GM18870 (cell line): ENCODE measurements around the gene LRSAM1.

Source experiments
- ATAC-seq: cut with Tn5 transposase; IDR thresholded peaks from one replicate; pipeline ENCODE4 v1.9.1; 2021; ENCODE audit warnings: moderate library complexity; ENCODE audit not compliant: unreplicated experiment

LRSAM1 gene

DNA sequence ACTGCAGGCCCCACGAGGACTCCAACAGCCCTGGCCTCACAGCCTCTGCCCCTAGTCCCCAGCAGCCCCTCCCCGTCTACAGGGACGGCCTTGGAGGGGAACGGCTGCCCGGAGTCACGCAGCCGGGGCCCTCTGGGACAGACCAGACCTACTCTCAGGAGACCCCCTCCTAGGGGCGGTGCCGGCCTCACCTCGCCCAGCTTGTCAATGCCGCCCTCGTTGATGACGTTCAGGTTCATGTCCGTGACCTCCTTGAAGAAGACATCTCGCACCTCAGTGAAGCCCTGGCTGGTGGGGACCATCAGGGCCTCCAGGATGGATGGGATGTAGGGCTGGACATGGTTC, 58.6 kb downstream of the LRSAM1 start:
- ATAC-seq: no peak

DNA sequence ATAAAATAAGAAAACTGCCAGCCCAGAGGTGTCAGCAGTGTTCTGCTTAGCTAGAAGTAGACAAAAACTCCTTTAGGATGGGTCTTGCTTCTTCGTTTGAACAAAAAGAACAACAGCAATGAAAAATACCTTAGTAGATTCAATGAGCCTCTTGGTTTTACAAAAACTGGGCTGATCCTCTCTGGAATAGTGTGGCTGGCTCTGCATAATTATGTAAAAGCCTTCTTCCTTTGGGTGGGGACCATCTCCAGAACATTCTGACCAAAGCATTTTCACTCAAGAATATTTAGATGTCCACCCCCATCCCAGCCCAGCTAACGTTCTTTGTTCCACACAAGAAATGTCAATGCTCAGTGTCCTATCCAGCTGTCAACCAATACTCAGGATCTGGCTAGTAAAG, 63.2 kb downstream of the LRSAM1 start:
- no peak for ATAC-seq

DNA sequence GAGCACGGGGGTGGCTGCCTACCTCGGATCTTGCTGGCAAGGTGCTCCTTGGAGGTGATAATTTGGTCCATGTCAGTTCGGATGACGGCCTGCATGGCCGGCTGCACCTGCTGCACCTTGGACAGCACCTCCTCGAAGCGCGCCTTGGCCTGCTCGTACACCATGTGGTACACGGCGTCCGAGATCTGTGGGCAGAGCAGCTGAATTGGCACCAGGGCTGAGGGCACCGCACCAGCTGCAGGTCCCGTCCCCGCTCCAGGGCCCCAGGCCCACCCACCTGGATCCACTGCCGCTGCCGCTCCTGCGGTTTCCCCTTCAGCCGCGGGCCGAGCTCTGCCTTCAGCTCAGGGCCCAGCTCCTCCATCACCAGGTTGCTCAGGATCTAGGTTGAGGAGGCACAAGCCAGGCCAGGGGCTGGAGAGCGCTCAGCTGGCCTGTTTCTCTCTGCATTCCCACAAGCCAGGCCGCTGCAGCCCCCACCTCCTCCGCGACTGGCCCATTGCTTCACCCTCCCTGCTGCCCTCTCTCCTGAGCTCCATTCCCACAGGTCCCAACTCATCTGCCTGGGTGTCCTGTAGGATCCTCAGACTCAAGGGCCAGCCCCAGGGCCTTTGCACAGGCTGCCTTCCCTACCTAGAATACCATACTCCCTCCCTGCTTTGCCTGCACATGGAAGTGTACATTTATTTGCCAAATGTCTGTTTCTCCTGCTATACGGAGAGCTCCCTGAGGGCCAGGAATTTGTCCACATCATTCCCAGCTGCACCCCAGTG, 65.7 kb downstream of the LRSAM1 start:
- no peak for ATAC-seq

DNA sequence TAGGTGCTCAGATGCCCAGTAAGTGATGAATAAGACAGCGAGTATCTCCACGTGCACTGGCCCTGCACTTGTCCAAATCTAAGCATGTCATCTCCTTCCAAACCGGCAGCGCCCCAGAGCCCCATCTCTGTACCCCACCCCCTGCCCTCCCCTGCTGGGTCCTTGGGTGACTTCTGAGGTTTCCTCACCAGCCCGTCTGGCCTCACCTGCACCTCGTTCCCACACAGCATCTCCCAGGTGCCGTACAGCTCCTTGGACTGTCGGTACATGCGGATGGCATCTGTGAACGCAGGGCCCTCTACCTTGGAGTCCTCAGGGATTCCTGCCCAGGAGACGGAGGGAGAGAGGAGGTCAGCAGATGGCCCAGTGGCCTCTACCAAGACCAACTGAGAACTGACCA, 66.3 kb downstream of the LRSAM1 start:
- ATAC-seq: no peak

DNA sequence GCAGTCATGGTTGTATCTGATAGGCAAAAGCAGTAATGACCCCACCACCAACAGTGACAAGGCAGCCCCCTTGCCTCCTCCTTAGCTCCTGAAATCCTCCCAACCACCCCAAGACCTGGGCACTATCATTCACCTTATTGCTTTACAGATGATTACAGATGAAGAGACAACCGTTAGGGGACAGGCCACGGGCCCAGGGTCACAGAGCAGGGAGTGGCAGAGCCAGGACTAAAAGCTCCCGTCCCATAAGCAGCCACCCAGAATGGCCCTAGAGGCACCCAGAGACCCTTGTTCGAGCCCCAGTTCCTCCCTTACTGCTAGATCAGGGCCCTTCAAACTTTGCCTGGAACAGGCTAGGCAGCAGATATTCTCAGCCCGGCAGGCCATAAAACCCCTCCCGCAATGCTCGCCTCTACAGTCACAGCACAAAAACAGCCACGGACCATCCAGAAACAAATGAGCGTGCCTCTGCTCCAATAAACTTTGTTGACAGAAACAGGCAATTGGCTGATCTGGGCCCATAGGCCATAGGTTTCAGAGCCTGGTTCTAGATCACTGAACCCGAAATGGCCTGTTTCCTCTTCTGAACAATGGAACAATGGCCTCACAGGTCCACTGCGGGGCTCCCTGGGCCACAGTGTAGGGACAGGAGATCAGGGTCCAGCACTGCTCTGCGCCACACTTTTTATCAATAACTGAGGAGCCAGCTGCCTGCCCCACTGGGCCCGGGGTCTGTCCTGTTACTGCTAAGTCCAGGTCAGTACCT, 67.0 kb downstream of the LRSAM1 start:
- no peak for ATAC-seq

DNA sequence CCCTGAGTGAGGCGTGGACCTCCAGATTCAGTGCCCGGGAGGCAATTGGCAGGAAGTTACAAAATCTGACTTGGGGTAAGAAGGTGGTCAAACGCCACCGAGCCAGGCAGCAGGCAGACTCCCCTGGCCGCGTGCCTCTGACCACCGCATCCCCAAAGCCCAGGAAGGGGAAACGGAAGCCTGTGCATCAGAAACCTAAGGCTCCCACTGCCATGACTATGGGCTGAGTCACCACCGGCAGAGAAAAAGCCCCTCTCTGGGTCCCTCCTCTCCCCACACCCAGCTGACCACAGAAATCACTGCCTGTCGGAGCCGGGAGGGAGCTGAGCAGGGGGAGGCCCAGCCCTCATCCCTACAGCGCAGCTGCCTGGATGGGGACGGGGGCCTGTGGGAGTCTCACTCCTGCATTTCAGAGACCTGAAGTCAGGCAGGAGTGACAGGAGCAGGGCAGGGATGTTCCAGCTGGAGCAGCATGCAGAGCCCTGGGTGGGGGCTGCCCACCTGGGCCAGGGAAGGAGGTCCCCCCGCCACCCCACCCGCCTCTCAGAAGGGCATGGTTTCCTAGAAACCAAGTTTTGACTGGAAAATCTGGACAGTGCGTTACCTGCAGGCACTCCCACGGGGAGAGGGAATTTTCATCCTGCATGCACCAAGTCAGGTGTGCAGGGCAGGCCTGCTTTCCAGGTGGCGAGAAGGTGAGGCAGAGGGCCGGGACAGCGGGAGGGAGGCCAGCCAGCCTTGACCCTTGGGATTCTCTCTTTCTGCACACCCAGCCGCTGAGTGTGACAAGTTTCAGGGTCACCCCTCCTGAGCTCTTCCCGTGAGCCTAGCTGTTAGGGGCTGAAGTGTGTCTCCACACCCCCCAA, 68.2 kb downstream of the LRSAM1 start:
- ATAC-seq: no peak

DNA sequence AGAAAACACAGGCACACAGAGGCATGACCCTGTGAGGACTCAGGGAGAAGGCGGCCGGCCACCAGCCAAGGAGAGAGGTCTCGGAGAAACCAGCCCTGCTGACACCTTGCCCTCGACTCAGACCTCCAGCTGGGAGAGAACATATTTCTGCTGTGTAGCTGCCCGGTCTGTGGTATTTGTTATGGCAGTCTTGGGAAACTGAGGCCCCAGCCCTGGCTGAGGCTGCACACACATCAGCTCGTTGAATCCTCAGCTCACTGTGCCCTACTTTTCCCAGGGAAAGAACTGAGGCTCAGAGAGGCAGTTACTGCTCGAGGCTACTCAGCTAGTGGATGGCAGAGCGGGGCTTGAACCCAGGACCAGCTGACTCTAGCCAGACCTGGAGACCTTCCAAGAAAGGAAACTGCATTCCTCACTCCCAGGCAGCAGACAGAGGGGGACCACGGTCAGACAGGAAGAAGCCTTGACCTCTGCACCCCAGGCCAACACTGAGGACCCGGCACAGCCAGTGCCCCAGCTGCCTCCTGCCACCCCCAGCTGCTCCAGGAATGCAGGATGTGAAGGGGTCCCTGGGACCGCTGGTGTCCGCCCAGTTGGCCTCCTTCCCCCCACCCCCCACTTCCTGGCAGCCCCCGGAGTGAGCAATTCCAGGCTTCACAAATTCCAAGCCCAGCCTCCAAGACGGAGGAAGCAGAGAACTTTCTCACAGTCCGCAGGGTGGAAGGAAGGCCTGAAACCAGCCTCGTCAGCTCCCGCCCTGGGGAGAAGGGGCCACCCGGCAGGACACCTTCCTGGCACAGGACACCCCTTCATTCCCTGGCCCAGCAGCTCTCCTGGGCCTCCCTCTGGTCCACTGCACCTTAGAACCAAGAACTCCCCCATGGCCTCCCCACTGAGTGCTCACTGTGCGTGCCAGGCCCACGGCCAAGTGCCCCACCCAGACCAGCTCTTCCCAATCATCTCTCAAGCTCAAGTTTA, 69.9 kb downstream of the LRSAM1 start:
- ATAC-seq: no peak

DNA sequence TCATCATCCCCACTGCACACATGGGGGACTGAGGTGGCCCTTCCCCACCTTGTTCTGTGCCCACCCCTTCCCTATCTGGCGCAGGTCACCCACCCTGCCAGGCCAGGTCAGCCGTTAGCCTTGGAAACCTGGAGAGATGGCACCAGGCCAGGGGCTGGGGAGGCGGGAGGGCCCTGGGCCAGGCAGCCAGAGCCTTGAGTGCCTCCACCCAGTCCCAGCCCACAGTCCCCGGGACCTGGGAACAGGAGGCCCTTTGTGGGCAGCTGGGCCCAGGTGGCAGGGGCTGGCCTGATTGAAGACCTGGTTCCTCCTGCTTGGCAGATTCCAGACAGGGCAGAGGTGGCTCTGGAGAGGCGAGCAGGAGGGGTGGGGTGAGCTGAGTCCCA, 70.6 kb downstream of the LRSAM1 start:
- no peak for ATAC-seq

DNA sequence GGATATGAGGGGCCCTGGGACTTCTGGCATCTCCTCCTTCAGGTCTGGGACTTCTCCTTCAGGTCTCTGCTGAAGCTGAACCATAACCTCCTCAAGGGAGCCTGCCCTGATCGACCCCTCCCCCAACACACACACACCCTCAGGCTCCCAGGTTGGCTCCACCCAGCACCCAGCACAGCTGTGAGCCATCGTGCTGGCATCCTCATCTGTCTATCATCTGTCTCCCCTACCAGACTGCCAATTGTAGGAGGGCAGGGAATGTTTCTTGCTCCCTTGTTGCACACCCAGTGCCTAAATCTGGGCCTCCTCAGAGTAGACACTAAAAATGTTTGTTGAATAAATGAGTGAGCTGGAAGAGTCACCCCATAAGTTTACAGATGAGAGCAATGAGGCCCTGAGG, 71.4 kb downstream of the LRSAM1 start:
- ATAC-seq: no peak

DNA sequence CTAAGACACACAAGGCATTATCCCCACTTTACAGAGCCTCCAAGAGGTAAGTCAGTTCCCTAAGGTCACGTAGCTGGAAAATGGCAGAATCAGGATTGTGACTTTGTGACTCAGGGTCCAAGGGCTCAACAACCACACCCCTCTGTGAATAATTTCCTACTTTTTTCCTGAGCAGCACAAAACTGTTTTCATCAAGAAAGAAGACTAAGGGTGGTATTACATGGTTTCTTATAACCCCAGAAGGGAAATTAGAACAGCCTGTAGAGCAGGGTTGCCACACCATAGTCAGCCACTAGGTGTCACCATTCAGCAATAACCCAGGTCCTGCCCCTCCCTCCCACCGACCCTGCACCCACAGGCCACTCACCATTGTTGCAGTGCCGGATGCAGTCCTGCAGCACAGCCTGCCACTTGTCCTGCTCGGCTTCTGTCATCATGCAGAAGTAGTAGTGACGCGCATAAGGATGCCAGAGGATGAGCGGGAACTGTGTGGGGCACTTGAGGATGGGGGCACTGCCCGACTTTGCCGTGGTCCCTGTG, 72.1 kb downstream of the LRSAM1 start:
- ATAC-seq: no peak

DNA sequence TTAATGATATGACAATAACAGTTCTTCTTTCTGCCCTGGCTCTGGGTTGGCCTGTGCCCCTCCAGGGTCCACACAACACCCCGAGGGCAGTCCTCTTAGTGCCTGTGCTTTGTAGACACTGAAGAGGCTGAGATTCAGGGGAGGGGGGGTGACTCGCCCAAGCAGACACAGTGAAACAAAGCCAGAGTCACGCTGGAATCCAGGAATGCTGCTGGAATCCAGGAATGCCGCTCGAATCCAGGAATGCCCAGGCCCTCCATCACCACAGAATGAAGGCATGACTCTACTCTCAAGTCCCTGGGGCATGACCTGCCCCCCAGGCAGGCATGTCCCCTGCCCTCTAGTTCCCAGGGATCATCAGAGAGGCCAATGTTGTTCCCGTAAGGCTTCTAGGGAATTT, 73.1 kb downstream of the LRSAM1 start:
- ATAC-seq: no peak

DNA sequence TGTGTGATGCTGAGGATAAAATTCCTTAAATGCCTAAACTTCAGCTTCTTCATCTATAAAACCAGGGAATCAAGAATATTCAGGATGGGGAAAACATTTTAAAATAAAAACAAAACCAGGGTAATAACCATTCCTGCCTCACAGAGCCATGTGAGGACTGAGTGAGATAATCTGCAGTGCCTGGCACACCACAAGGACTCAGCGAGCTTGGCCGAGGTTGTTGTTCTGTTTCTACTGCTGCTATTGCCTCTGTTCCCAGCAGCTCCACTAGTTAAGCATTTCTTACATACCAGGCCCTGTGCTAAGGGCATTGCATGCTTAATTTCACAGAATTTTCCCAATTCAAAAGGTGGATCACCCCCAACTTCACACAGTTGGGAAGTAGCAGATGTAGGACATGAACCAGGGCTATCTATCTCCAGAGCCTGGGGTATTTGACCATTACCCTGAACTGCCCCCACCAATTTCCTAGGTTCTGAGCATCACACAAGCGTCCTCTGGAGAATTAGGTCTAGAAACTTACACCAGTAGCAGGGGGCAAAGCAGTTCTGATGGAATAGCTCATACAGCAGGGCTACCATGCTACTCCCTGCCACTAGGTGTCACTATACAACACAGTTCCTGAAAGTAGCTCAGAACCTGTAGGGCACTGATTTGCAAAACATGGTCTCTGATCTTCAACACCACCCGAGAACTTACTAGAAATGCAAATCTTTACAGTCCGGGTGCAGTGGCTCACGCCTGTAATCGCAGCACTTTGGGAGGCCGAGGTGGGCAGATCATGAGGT, 74.3 kb downstream of the LRSAM1 start:
- ATAC-seq: no peak

DNA sequence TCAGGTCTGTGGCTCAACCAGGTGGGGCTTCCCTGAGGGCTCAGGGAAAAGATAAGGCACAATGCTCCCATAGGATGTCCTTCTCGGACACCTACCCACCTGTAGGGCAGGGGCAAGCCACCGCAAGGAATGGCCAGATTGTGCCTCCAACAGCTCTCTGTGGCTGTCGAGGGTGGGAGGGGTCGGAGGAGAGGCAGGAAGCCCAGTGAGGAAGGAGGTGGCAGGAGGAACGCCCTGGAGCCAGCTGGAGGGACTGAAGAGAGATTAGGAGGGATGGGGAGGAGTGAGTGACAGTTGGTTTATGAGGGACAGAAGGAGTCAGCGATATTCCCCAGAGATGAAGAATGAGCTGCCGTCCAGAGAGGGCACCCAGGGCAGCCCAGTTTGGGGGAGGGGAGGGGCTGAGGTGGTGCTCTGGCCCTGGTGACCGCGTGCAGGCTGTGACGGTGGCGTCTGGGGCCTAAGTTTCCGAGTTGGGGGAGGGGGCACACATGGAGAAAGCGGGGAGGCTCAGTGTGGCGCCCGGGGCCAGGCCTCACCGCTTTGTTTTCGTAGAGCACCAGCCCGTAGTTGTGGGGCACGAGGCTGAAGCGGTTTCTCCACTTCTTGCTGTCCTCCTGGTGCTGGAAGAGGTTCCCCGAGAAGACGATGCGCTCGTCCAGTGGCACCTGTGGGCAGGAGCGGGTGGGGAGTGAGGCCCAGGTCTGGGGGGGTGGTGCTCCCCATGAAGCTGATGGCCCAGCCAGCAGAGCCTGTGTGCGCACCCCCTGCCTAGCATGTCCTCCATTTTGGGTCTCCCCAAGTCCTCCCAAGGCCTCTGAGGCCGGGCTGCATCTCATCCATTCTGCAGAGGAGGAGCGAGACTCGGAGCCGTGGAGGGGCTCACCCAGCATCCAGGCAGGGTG, 75.6 kb downstream of the LRSAM1 start:
- no peak for ATAC-seq

DNA sequence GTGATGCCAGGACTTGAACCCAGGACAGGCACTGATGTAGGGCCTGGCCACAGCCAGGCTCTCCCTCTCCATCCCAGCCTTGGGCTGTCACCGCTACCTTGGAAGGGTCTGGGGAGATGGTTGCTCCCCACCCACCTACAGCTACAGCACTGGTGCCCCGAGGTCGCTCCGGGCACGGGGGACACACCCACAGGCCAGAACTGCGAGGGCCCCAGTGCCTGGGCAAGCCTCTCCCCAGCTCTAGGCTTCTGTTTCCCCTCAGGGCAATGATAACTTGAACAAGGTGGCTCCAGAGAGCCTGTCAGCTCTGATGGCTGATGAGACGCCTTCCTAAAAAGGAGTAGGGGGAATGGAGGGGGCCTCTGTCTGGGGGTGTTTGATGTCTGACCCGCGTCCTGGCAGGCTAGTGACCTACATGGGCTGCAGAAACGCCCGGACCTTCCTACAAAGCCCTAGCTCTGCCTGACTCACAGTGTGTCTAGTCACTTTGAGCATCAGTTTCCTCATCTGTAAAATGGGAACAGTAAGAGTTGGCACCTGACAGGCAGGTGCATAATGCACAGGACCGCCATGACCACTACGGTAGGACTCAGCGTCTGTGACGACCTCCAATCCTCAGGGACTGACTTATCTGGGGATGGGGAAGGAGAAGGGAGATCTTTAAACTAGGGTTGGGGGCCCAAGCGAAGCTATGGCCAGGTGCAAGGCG, 76.4 kb downstream of the LRSAM1 start:
- ATAC-seq: no peak

DNA sequence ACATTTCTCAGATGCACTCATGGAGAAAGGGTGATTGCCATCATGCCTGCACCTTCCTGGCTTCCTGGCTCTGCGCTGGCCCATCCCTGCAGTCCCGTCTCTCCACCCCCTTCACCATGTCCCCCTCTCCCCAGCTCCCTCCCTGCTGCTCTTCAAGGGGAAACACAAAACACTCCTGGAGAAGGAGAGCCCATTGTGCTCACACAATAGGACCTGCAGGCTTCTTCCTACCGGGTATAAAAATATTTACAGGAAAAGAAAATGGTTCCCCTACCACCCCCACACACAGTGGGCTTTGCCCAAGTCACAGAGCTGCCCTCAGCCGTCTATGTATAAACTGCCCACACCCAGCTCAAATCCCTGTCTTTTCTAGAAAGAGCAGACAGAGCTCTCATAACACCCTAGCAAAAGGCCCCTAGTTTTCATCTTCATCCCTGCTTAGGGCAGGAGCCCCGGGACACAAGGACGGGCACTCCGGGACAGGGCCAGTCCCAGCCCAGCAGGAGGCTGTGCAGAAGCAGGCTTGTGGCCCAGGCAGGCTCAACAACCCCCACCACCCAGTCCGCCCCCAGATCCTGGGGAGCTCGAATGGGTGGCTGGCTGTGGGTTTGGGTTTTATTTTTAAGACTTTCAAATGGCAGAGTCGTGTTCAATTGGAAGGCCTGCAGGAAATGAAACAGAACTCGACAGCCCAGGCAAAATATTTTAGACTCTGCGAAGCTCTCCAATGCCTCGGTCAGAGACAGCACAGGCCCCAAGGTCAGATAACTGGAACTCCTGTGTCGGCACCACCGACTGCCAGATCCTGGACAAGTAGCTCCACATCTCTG, 77.3 kb downstream of the LRSAM1 start:
- no peak for ATAC-seq

DNA sequence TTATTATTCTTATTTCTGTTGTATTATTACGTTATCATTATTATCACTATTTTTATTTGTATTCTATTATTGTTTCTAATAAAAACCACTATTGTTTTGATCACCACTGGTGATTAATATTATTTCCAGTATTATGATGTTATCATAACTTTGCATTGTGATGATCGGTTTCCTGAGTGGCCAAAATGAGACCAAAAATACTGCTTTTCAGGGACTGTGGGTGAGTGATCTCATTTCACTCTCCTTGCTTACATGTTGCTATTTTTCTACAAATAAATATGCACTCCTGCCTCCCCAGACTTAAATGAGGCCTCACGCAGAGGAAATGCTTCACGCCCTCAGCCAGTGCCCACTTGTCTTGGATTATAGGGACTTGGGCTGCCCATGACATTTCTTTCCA, 78.4 kb downstream of the LRSAM1 start:
- no peak for ATAC-seq
